Lower leg skin (tissue), 4 donors: ENCODE data around the gene KHK. TPM values are rescaled to one million over a fixed set of nuclear protein-coding genes. Genes with fewer than 3 reads are reported as not detected.

Experiments used
- DNase-seq, 2 donors: peaks; one replicate each; pipeline ENCODE4 v3.0.0-alpha.2; 2019; ENCODE audit warnings: low spot score in 2 of 2
- H3K4me3 ChIP-seq: fragments of 200-600 bp; sonication (generic); 2 replicates; pipeline ENCODE4 v1.5.1; 2017; ENCODE audit warnings: mild to moderate bottlenecking, low read depth; ENCODE audit not compliant: poor library complexity, severe bottlenecking
- CTCF ChIP-seq, 3 donors: fragments of 450-650 bp; IDR thresholded peaks; one replicate each; pipeline ENCODE4 v1.5.1; 2016; ENCODE audit warnings: antibody characterized with exemption in 3 of 3, mild to moderate bottlenecking in 3 of 3, moderate library complexity in 2 of 3
- POLR2A ChIP-seq, 2 donors: fragments of 450-650 bp; IDR thresholded peaks; one replicate each; pipeline ENCODE4 v1.6.1; 2016 to 2017; ENCODE audit warnings: antibody characterized with exemption in 2 of 2, mild to moderate bottlenecking in 1 of 2, moderate library complexity in 1 of 2
- WGBS, 2 donors: methylation state at CpG; one replicate each; pipeline ENCODE4 v1.1.5; 2018; 5-methylcytosine and 5-hydroxymethylcytosine counted together
- intact Hi-C: fragments of 100-400 bp; cut with DNase I; formaldehyde crosslinking; loops from one replicate; pipeline ENCODE4 v1.15.0; 2023; ENCODE audit warnings: low total_unique reads
- total RNA-seq, 4 donors: library from RNA; depleted of rRNA; stranded (reverse); fragments of >200 nt; gene quantifications; one replicate each; pipeline ENCODE4 v1.1.0, GENCODE V29; 2016

Gene KHK
- total RNA-seq, 4 donors from 2014 or later = 2.5 to 10.4 (median 3.3) TPM

- intact Hi-C loops = loop anchor here (5.0 kb wide), 1 partner anchor 107 kb away; the partner anchor contains the start of gene MAPRE3
- WGBS, 2 donors = 64% methylated on average over 14 of the region's 14 CpGs
- DNase-seq = no peak
- peak overlapping the region; percentile 10 for H3K4me3 ChIP-seq
- TF ChIP-seq CTCF (IDR thresholded peaks at IDR 0.05) = no peak
- no peak for TF ChIP-seq POLR2A (IDR thresholded peaks at IDR 0.05)
Observed at GRCh38 chr2:27079233-27080139, 7.1 kb upstream of the KHK start.

- TF ChIP-seq POLR2A (IDR thresholded peaks at IDR 0.05) (no peak), CTCF (IDR thresholded peaks at IDR 0.05) (no peak)
- no peak overlapping the region for H3K4me3 ChIP-seq
- intact Hi-C loops = no loop called here
- WGBS, 2 donors = 62 to 76% methylated on average over 7 of the region's 7 CpGs
- no peak for DNase-seq
Observed at GRCh38 chr2:27080140-27080469, 6.5 kb upstream of the KHK start.

GRCh38 chr2:27080603-27080936 lies 6.0 kb upstream of the KHK start:
- H3K4me3 ChIP-seq = no peak overlapping the region
- TF ChIP-seq CTCF (IDR thresholded peaks at IDR 0.05) (no peak), POLR2A (IDR thresholded peaks at IDR 0.05) (no peak)
- intact Hi-C loops = no loop called here
- 88 to 90% methylated on average over 14 of the region's 14 CpGs for WGBS, 2 donors
- DNase-seq = no peak

- no peak overlapping the region for H3K4me3 ChIP-seq
- intact Hi-C loops = no loop called here
- DNase-seq = no peak
- TF ChIP-seq POLR2A (IDR thresholded peaks at IDR 0.05) (no peak), CTCF (IDR thresholded peaks at IDR 0.05) (no peak)
- 82 to 87% methylated on average over 33 to 38 of the region's 38 CpGs for WGBS, 2 donors
Observed at GRCh38 chr2:27081984-27082772, 4.4 kb upstream of the KHK start.

- WGBS, 2 donors = 87 to 90% methylated on average over 25 to 26 of the region's 27 CpGs
- TF ChIP-seq CTCF (IDR thresholded peaks at IDR 0.05) (no peak), POLR2A (IDR thresholded peaks at IDR 0.05) (no peak)
- DNase-seq = no peak
- no peak overlapping the region for H3K4me3 ChIP-seq
- intact Hi-C loops = no loop called here
Observed at GRCh38 chr2:27082773-27083409, 3.7 kb upstream of the KHK start.
